Upper lobe of right lung (tissue), 1 donor: ENCODE measurements around the gene ASAP2. TPM values are rescaled to one million over a fixed set of nuclear protein-coding genes. Genes with fewer than 3 reads are reported as not detected.

ENCODE experiments used
- ATAC-seq: fragments of 200-7000 bp; cut with Tn5 transposase; one replicate; pipeline ENCODE4 v1.9.1; 2020; ENCODE audit warnings: mild to moderate bottlenecking, moderate library complexity
- DNase-seq: peaks from one replicate; pipeline ENCODE4 v3.0.0-alpha.2; 2020
- H3K27ac ChIP-seq: fragments of 200-600 bp; one replicate; pipeline ENCODE4 v1.8.0; 2022
- H3K27me3 ChIP-seq: fragments of 200-600 bp; one replicate; pipeline ENCODE4 v1.8.0; 2022; ENCODE audit warnings: mild to moderate bottlenecking
- H3K36me3 ChIP-seq: fragments of 200-600 bp; one replicate; pipeline ENCODE4 v1.8.0; 2022
- H3K4me1 ChIP-seq: fragments of 200-600 bp; one replicate; pipeline ENCODE4 v1.8.0; 2022
- H3K4me3 ChIP-seq: fragments of 200-600 bp; one replicate; pipeline ENCODE4 v1.8.0; 2022; ENCODE audit warnings: mild to moderate bottlenecking
- H3K9me3 ChIP-seq: fragments of 200-600 bp; one replicate; pipeline ENCODE4 v1.8.0; 2022
- intact Hi-C: fragments of 100-400 bp; cut with DNase I; formaldehyde crosslinking; loops from one replicate; pipeline ENCODE4 v1.11.0; 2022
- total RNA-seq: library from RNA; stranded (reverse); fragmentation: NEBNext Ultra II Directional; extraction: Animal tissue kit (Norgen Biotek cat#: 25700); gene quantifications from one replicate; pipeline ENCODE4 v1.2.1, GENCODE V29; 2021
- TF ChIP-seq, protein P1 (sequence below): fragments of 200-600 bp; IDR thresholded peaks from one replicate; pipeline ENCODE4 v1.8.0; 2022; ENCODE audit warnings: antibody characterized with exemption
- donor health status: DM: no; HTN: yes; CAD: no; lungs with severe emphysema.

Gene ASAP2
- total RNA-seq, 1 donor from 2014 or later: 30.9 TPM

DNA sequence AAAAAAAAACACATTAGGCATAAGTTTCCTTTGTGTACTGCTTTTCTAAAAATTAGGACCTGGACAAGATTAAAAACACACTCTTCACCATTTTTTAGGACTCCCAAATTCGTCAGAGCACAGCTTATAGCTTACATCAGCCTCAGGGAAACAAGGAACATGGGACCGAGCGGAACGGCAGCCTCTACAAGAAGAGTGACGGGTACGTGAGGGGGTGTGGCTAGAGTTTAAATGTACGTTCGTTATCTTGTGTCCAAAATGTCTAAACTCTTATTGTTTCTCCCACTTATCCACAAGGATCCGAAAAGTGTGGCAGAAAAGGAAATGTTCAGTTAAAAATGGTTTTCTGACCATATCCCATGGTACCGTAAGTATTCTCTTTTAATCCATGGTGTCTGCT, 137.8 kb downstream of the ASAP2 start:
- ATAC-seq: no peak
- intact Hi-C loops: no loop called here

DNA sequence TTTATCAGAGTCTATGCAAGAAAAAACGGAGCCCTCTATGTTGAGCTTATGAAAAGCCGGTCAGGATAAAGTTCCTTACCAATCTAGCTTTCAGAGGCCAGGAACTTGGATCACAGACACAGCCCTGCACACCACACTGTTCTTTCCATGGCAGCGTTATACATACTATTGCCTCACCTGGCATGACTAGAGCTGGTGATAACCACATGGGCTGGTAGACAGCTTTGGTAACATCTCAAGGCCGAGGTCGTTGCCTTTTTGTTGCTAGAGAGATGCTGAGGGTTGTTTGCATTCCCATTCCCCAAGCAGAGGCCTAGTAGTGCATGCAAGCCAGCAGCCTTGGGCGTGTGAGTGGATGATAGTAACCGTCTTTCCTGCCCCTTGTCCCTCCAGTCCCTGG, 138.7 kb downstream of the ASAP2 start:
- Histone ChIP-seq H3K4me3 (no peak overlapping the region), H3K9me3 (no peaks in the 10 kb centered on the region), H3K27me3 (no peaks in the 10 kb centered on the region), H3K4me1 (peaks cover 22% of the 10 kb centered on the region), H3K36me3 (no peaks in the 10 kb centered on the region), H3K27ac (no peak overlapping the region)
- no peak for DNase-seq
- intact Hi-C loops: no loop called here
- no peak for ATAC-seq
- TF ChIP-seq, protein P1, sequence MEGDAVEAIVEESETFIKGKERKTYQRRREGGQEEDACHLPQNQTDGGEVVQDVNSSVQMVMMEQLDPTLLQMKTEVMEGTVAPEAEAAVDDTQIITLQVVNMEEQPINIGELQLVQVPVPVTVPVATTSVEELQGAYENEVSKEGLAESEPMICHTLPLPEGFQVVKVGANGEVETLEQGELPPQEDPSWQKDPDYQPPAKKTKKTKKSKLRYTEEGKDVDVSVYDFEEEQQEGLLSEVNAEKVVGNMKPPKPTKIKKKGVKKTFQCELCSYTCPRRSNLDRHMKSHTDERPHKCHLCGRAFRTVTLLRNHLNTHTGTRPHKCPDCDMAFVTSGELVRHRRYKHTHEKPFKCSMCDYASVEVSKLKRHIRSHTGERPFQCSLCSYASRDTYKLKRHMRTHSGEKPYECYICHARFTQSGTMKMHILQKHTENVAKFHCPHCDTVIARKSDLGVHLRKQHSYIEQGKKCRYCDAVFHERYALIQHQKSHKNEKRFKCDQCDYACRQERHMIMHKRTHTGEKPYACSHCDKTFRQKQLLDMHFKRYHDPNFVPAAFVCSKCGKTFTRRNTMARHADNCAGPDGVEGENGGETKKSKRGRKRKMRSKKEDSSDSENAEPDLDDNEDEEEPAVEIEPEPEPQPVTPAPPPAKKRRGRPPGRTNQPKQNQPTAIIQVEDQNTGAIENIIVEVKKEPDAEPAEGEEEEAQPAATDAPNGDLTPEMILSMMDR: no peak

More for the DNA sequence above, 137.8 kb downstream of the ASAP2 start:
- Histone ChIP-seq H3K4me1 (peaks cover 22% of the 10 kb centered on the region), H3K27me3 (no peaks in the 10 kb centered on the region), H3K27ac (no peak overlapping the region), H3K36me3 (no peaks in the 10 kb centered on the region), H3K4me3 (no peak overlapping the region), H3K9me3 (no peaks in the 10 kb centered on the region)
- DNase-seq: no peak
- TF ChIP-seq, protein P1: no peak

DNA sequence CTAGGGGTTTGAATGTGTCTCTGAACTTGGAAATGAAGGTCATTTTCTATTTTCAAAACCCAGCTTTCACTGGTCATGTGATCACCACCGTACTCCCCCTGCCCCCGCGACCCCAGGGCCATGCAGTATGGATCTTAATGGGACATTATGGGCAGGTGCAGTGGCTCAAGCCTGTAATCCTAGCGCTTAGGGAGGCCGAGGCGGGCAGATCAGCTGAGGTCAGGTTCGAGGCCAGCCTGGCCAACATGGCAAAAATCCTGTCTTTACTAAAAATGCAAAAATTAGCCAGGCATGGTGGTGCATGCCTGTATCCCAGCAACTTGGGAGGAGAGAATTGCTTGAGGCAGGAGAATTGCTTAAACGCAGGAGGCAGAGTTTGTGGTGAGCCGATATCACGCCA, 139.4 kb downstream of the ASAP2 start:
- intact Hi-C loops: no loop called here
- ATAC-seq (no peak), DNase-seq (no peak)
- Histone ChIP-seq H3K27ac (no peak overlapping the region), H3K9me3 (no peaks in the 10 kb centered on the region), H3K4me3 (no peak overlapping the region), H3K4me1 (peaks cover 22% of the 10 kb centered on the region), H3K27me3 (no peaks in the 10 kb centered on the region), H3K36me3 (no peaks in the 10 kb centered on the region)
- TF ChIP-seq, protein P1: no peak

DNA sequence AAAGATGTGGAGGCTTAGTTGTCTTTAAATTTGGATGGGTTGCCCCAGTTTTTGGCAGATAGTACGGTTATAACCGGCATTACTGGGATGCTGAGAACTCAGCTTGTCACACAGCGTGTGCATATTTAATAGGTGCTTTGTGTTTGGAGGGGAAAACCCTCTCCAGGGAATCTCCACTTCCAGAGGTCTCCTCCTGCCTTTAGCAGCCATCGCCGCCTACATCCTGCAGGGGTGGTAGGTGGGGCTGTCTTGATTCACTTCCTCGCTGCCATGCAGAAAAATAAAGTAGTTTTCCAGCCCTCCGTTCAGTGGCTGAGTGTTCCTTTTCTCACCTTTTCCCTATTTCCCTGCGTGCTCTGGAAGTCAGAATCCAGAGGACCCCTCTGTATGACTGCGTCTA, 140.3 kb downstream of the ASAP2 start:
- Histone ChIP-seq H3K27me3 (no peaks in the 10 kb centered on the region), H3K9me3 (no peaks in the 10 kb centered on the region), H3K27ac (peak overlapping the region; percentile 75), H3K4me3 (no peak overlapping the region), H3K36me3 (no peaks in the 10 kb centered on the region), H3K4me1 (peaks cover 22% of the 10 kb centered on the region)
- DNase-seq: no peak
- TF ChIP-seq, protein P1: no peak
- intact Hi-C loops: no loop called here
- no peak for ATAC-seq

DNA sequence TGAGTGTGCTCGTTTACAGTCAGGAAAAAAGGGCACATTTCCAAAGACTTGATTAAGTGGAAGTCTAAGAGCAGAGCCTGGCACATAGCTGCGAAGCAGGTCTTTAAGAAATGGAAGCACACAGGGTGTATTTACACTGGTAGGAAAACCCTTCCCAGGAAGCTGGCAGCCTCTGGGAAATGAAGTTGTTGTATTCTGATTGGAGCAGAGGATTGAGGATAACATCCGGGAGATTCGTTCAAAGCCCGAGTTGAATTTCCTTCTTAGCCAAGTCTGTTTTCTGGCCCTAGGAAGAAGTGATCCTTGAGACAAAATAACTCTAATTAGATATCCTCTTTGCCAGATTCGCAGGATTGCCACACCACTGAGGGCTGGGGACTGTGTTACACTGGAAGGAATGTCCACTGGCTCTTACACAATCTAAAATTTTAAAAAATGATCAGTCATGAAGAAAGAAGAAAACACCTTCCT, 140.8 kb downstream of the ASAP2 start:
- no peaks in the 10 kb centered on the region for H3K9me3 ChIP-seq
- peaks cover 3% of the 10 kb centered on the region for H3K36me3 ChIP-seq
- peaks cover 22% of the 10 kb centered on the region for H3K4me1 ChIP-seq
- TF ChIP-seq, protein P1: no peak
- intact Hi-C loops: no loop called here
- peak overlapping the region; percentile 75 for H3K27ac ChIP-seq
- DNase-seq: no peak
- H3K4me3 ChIP-seq: peak overlapping the region; percentile 9
- H3K27me3 ChIP-seq: no peaks in the 10 kb centered on the region
- ATAC-seq: peak; percentile 94

DNA sequence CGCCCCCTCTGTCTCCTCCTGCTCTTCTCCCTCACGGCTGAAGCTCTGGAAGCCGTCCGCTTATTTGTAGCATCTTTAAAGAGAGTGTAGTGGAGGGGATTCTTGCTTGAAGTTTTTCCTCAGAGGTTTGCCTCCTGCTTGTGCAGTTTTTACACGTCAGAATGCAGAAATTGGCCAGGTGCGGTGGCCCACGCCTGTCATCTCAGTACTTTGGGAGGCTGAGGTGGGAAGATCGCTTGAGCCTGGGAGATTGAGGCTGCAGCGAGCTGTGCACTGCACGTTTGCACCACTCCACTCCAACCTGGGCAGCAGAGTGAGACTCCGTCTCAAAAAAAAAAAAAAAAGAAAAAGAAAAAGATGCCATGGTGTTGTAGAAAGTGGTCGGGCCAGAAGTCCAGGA, 147.7 kb downstream of the ASAP2 start:
- Histone ChIP-seq H3K4me1 (no peaks in the 10 kb centered on the region), H3K36me3 (peaks cover 24% of the 10 kb centered on the region), H3K4me3 (no peak overlapping the region), H3K27me3 (no peaks in the 10 kb centered on the region), H3K9me3 (no peaks in the 10 kb centered on the region), H3K27ac (no peak overlapping the region)
- DNase-seq: no peak
- ATAC-seq: no peak
- intact Hi-C loops: no loop called here
- TF ChIP-seq, protein P1: no peak
